Trophoblast cell (in vitro differentiated cells and primary cell): ENCODE measurements around the gene TEX261.
A peak's percentile ranks its signal among the peaks of the same experiment; 100 is the strongest.
"Not testable (repeated sequence)": the region's sequence is repeated elsewhere in the genome, so short reads cannot be mapped to it uniquely, and the experiment has no call there.

Experiments used
- DNase-seq, 2 donors: peaks; one replicate each; pipeline ENCODE4 v3.0.0-alpha.2; 2016
- H2AFZ ChIP-seq: 2 replicates; pipeline ENCODE4 v1.6.1; 2013; ENCODE audit warnings: low read length, moderate library complexity, mild to moderate bottlenecking; ENCODE audit not compliant: insufficient read depth, poor library complexity
- H2AK5ac ChIP-seq: 2 replicates; pipeline ENCODE4 v1.6.1; 2013; ENCODE audit warnings: mild to moderate bottlenecking, low read length
- H2BK120ac ChIP-seq: 2 replicates; pipeline ENCODE4 v1.6.1; 2013; ENCODE audit warnings: low read length, mild to moderate bottlenecking, moderate library complexity; ENCODE audit not compliant: insufficient read depth, poor library complexity
- H2BK12ac ChIP-seq: 2 replicates; pipeline ENCODE4 v1.6.1; 2013; ENCODE audit warnings: mild to moderate bottlenecking, low read length, moderate library complexity
- H2BK5ac ChIP-seq: 2 replicates; pipeline ENCODE4 v1.6.1; 2013; ENCODE audit warnings: low read length, low read depth, moderate library complexity, mild to moderate bottlenecking; ENCODE audit not compliant: poor library complexity
- H3K14ac ChIP-seq: 2 replicates; pipeline ENCODE4 v1.6.1; 2013; ENCODE audit warnings: mild to moderate bottlenecking, low read length
- H3K18ac ChIP-seq: 2 replicates; pipeline ENCODE4 v1.6.1; 2013; ENCODE audit warnings: mild to moderate bottlenecking, low read length
- H3K23ac ChIP-seq: 2 replicates; pipeline ENCODE4 v1.6.1; 2013; ENCODE audit warnings: low read length
- H3K27ac ChIP-seq: 2 replicates; pipeline ENCODE4 v1.5.1; 2013; ENCODE audit warnings: low read depth, mild to moderate bottlenecking, inconsistent platforms, low read length, moderate library complexity
- H3K27me3 ChIP-seq: 2 replicates; pipeline ENCODE4 v1.6.1; 2013; ENCODE audit warnings: inconsistent platforms, mild to moderate bottlenecking, low read length, moderate library complexity; ENCODE audit not compliant: insufficient read depth
- H3K36me3 ChIP-seq, 2 experiments: 1 replicate in 1 of 2; 2 replicates in 1 of 2; pipeline ENCODE4 v1.6.1; 2013; ENCODE audit warnings: low read length in 2 of 2, mild to moderate bottlenecking in 2 of 2, moderate library complexity in 1 of 2; ENCODE audit not compliant: insufficient read depth in 2 of 2, control insufficient read depth in 1 of 2
- H3K4ac ChIP-seq: 2 replicates; pipeline ENCODE4 v1.6.1; 2013; ENCODE audit warnings: low read depth, mild to moderate bottlenecking, low read length, moderate library complexity
- H3K4me1 ChIP-seq, 2 experiments: 1 replicate in 1 of 2; 2 replicates in 1 of 2; pipeline ENCODE4 v1.6.1; 2013; ENCODE audit warnings: low read length in 2 of 2, mild to moderate bottlenecking in 2 of 2, moderate library complexity in 1 of 2; ENCODE audit not compliant: insufficient read depth in 2 of 2, control insufficient read depth in 1 of 2
- H3K4me2 ChIP-seq: 2 replicates; pipeline ENCODE4 v1.6.1; 2013; ENCODE audit warnings: inconsistent platforms, mild to moderate bottlenecking, low read length, moderate library complexity
- H3K4me3 ChIP-seq: 2 replicates; pipeline ENCODE4 v1.5.1; 2013; ENCODE audit warnings: mild to moderate bottlenecking, low read depth, low read length, inconsistent platforms
- H3K79me1 ChIP-seq: one replicate; pipeline ENCODE4 v1.6.1; 2013; ENCODE audit warnings: low read length
- H3K79me2 ChIP-seq: 2 replicates; pipeline ENCODE4 v1.6.1; 2013; ENCODE audit warnings: low read length, mild to moderate bottlenecking; ENCODE audit not compliant: control insufficient read depth, insufficient read depth, poor library complexity
- H3K9ac ChIP-seq: 2 replicates; pipeline ENCODE4 v1.6.1; 2013; ENCODE audit warnings: mild to moderate bottlenecking, low read length
- H3K9me3 ChIP-seq: 2 replicates; pipeline ENCODE4 v1.6.1; 2013; ENCODE audit warnings: low read depth, mild to moderate bottlenecking, control low read depth, inconsistent platforms, low read length; ENCODE audit not compliant: insufficient read depth
- H4K12ac ChIP-seq: 2 replicates; pipeline ENCODE4 v1.6.1; 2013; ENCODE audit warnings: low read depth, mild to moderate bottlenecking, low read length, moderate library complexity
- H4K8ac ChIP-seq: 2 replicates; pipeline ENCODE4 v1.6.1; 2013; ENCODE audit warnings: low read depth, mild to moderate bottlenecking, low read length, moderate library complexity
- H4K91ac ChIP-seq: one replicate; pipeline ENCODE4 v1.6.1; 2013; ENCODE audit warnings: low read depth, mild to moderate bottlenecking, low read length, moderate library complexity
- WGBS: extraction: QIAGEN DNeasy Blood & Tissue Kit; methylation state at CpG from one replicate; pipeline ENCODE4 v1.1.7; 2013; ENCODE audit warnings: missing lambda C conversion rate; ENCODE audit not compliant: insufficient read length, insufficient coverage; ENCODE audit errors: extremely low coverage; 5-methylcytosine and 5-hydroxymethylcytosine counted together

The TEX261 gene

GRCh38 chr2:70999362-70999761 lies 4.7 kb upstream of the TEX261 start:
- H2BK12ac ChIP-seq = no peak overlapping the region
- DNase-seq = no peak
- no peak overlapping the region for H3K27ac ChIP-seq
- peaks cover 2% of the 10 kb centered on the region for H3K79me2 ChIP-seq
- H2AK5ac ChIP-seq = no peak overlapping the region
- no peak overlapping the region for H3K9ac ChIP-seq
- H2BK5ac ChIP-seq = no peak overlapping the region
- no peak overlapping the region for H4K91ac ChIP-seq
- H3K4me2 ChIP-seq = no peak overlapping the region
- H2BK120ac ChIP-seq = no peak overlapping the region
- no peak overlapping the region for H3K4ac ChIP-seq
- H3K14ac ChIP-seq = no peak overlapping the region
- no peak overlapping the region for H3K23ac ChIP-seq
- peaks cover 7 to 11% of the 10 kb centered on the region in 2 experiments for H3K4me1 ChIP-seq
- H3K18ac ChIP-seq = no peak overlapping the region
- no peak overlapping the region for H4K8ac ChIP-seq
- whole genome bisulfite sequencing = no CpG with 5 or more reads among the region's 2 CpGs
- H3K4me3 ChIP-seq = no peak overlapping the region
- no peaks in the 10 kb centered on the region for H3K27me3 ChIP-seq
- peaks cover 8% of the 10 kb centered on the region for H3K79me1 ChIP-seq
- H4K12ac ChIP-seq = no peak overlapping the region
- H3K9me3 ChIP-seq = no peaks in the 10 kb centered on the region
- H2AFZ ChIP-seq = no peak overlapping the region
- H3K36me3 ChIP-seq = no peaks in the 10 kb centered on the region

GRCh38 chr2:70998885-70999284 lies 4.2 kb upstream of the TEX261 start:
- H2BK120ac ChIP-seq, H3K4me2 ChIP-seq, DNase-seq, H2BK12ac ChIP-seq, H3K79me1 ChIP-seq, H2AK5ac ChIP-seq, H3K14ac ChIP-seq, H3K23ac ChIP-seq, H4K12ac ChIP-seq, H2BK5ac ChIP-seq, H3K9me3 ChIP-seq, H4K91ac ChIP-seq, H3K27me3 ChIP-seq, H3K79me2 ChIP-seq, H3K9ac ChIP-seq, H4K8ac ChIP-seq, H3K27ac ChIP-seq, H3K36me3 ChIP-seq, H3K18ac ChIP-seq, H2AFZ ChIP-seq, H3K4me3 ChIP-seq, H3K4ac ChIP-seq: not testable (repeated sequence)
- no CpG with 5 or more reads among the region's 4 CpGs for WGBS
- peaks cover 9 to 15% of the 10 kb centered on the region in 2 experiments for H3K4me1 ChIP-seq

DNA sequence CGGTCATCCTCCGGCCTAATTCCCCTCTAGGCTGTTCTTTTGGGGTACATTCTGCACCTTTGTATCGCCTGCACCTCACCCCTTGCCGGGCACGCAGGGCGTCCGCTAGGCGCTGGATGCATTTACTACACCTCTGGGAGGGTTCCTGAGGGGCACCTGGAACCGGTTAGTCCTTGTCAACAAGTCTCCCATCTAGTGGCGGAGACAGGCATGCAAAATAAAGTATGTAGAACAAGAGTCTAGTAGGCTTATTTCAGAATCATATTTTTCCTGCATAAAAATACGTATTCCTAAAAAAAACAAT lies 705 bp upstream of the TEX261 start:
- H3K36me3 ChIP-seq = peaks cover 11 to 14% of the 10 kb centered on the region in 2 experiments
- peak overlapping the region; percentile 92 for H3K4me2 ChIP-seq
- no peak overlapping the region for H3K18ac ChIP-seq
- H3K4me3 ChIP-seq = peak overlapping the region; percentile 96
- peak overlapping the region; percentile 91 for H2AFZ ChIP-seq
- H3K4ac ChIP-seq = no peak overlapping the region
- no peak overlapping the region for H2AK5ac ChIP-seq
- H3K27me3 ChIP-seq = no peaks in the 10 kb centered on the region
- peaks cover 3% of the 10 kb centered on the region for H3K79me2 ChIP-seq
- no peak overlapping the region for H3K14ac ChIP-seq
- no peak overlapping the region for H3K27ac ChIP-seq
- WGBS = no CpG with 5 or more reads among the region's 11 CpGs
- peaks cover 6% of the 10 kb centered on the region for H3K79me1 ChIP-seq
- no peak overlapping the region for H3K23ac ChIP-seq
- H2BK5ac ChIP-seq = no peak overlapping the region
- H3K4me1 ChIP-seq = peaks cover 6 to 15% of the 10 kb centered on the region in 2 experiments
- H4K91ac ChIP-seq = no peak overlapping the region
- H4K12ac ChIP-seq = no peak overlapping the region
- no peak overlapping the region for H2BK12ac ChIP-seq
- peak; percentile 54 to 76 for DNase-seq
- H3K9ac ChIP-seq = peak overlapping the region; percentile 76
- peak overlapping the region; percentile 75 for H4K8ac ChIP-seq
- H3K9me3 ChIP-seq = no peaks in the 10 kb centered on the region
- no peak overlapping the region for H2BK120ac ChIP-seq

DNA sequence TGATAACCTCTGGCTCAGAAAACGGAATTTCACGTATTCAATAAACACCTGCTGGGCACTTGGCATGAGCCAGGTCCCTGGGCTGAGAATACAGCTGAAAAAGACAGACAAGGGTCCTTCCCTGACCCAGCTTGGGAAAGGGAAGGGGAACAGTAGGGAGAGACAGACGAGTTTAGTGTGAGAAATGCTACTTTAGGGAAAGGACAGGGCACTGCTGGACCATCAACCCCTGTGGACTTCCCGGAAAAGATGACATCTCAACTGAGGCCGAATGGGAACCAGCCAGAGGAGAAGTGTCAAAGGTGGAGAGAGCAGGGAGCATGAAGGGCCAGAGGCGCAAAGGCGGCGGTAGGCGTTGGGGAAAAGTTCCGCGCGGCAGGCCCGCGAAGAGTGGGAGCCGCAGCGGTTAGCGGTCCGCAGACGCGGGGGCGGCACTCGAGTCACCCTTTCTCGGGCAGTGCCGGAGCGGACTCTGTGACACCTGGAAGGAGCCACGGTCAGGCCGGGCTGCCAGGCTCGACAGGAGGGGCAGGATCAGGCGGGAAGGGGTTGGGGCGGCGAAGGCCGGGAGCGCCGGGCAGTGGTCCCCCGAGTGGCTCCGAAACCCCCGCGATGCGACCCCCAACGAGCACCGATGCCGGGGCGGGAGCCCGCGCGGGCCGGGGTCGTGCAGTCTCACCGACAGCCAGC lies 519 bp downstream of the TEX261 start:
- DNase-seq = peak; percentile 14 to 33
- peak overlapping the region; percentile 41 for H3K18ac ChIP-seq

More for the DNA sequence above, 519 bp downstream of the TEX261 start:
- Histone ChIP-seq H3K14ac (peak overlapping the region; percentile 58), H2BK5ac (no peak overlapping the region), H4K12ac (peak overlapping the region; percentile 28), H2AFZ (peak overlapping the region; percentile 68), H3K4me1 (peaks cover 6 to 15% of the 10 kb centered on the region in 2 experiments), H3K36me3 (peaks cover 16 to 24% of the 10 kb centered on the region in 2 experiments), H3K4ac (peak overlapping the region; percentile 73), H3K4me3 (peak overlapping the region; percentile 96), H2BK120ac (peak overlapping the region; percentile 8), H3K27me3 (no peaks in the 10 kb centered on the region), H4K91ac (peak overlapping the region; percentile 37), H2BK12ac (no peak overlapping the region), H3K4me2 (peak overlapping the region; percentile 96), H3K9ac (peak overlapping the region; percentile 95), H3K23ac (no peak overlapping the region), H4K8ac (peak overlapping the region; percentile 77), H3K79me2 (peaks cover 3% of the 10 kb centered on the region), H3K27ac (no peak overlapping the region), H3K79me1 (peaks cover 6% of the 10 kb centered on the region), H3K9me3 (no peaks in the 10 kb centered on the region), H2AK5ac (no peak overlapping the region)
- WGBS = no CpG with 5 or more reads among the region's 49 CpGs
